H1 (cell line): ENCODE measurements around the gene HS6ST3. TPM values are rescaled to one million over a fixed set of nuclear protein-coding genes. Genes with fewer than 3 reads are reported as not detected.

Source experiments
- polyA plus RNA-seq, 7 experiments: library from polyadenylated mRNA; depleted of rRNA in 3 of 7; stranded (reverse) in 5 of 7; unstranded in 2 of 7; fragments of >200 nt in 5 of 7; fragments of 200-250 nt in 2 of 7; gene quantifications; 1 replicate in 5 of 7; 2 replicates in 1 of 7; 4 replicates in 1 of 7; pipeline versions ENCODE4 v1.2.1 to v1.2.3, GENCODE V29; 2011 to 2013; ENCODE audit warnings: missing spikeins in 2 of 7, mixed read lengths in 2 of 7
- total RNA-seq: library from RNA; stranded (reverse); fragmentation: NEBNext Ultra II Directional; extraction: Animal tissue kit (Norgen Biotek cat#: 25700); gene quantifications from 2 replicates; pipeline ENCODE4 v1.2.1, GENCODE V29; 2021
- TF ChIP-seq, protein P1 (sequence below): fragments of 300-600 bp; sonication (generic); IDR thresholded peaks from 2 replicates; pipeline ENCODE4 v1.7.1; 2012; ENCODE audit warnings: low read length, moderate library complexity, mild to moderate bottlenecking, inconsistent platforms; ENCODE audit not compliant: insufficient replicate concordance

Gene HS6ST3
- total and polyA plus RNA-seq, 2 of the 8 experiments (the other 6 are each of a cell fraction or from before 2014, with no cell fraction given), result 0.45 to 1.2 TPM

DNA sequence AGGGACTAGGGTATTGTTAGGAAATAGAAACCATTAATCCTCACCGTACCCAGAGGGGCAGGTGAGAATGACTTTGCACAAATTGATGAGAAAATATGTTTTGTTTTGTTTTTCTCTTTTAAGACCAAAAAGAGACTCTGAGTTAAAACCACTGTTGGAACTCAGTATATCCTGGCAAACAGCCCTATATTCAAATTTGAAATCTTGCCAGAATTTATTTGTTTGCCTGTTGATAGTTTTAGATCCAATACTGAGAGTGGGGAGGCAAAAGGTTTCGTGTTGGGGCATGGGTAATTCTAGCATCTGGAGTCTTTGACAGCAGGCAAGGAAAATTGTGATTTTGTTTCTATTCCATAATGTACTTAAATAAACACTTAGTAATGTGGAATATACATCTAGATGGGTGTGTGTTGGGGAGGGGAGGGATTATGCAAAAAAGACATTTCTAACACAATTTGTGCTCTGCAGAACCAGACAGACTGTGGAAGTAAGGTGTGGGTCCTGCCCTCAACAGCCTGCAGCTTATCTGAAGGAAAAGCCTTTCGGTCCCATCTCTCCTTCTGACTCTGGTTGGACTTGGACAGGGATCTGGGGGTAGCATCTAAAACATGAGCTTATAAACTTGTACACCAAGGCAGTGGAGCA lies 713.7 kb downstream of the HS6ST3 start (continued):
- TF ChIP-seq, protein P1, sequence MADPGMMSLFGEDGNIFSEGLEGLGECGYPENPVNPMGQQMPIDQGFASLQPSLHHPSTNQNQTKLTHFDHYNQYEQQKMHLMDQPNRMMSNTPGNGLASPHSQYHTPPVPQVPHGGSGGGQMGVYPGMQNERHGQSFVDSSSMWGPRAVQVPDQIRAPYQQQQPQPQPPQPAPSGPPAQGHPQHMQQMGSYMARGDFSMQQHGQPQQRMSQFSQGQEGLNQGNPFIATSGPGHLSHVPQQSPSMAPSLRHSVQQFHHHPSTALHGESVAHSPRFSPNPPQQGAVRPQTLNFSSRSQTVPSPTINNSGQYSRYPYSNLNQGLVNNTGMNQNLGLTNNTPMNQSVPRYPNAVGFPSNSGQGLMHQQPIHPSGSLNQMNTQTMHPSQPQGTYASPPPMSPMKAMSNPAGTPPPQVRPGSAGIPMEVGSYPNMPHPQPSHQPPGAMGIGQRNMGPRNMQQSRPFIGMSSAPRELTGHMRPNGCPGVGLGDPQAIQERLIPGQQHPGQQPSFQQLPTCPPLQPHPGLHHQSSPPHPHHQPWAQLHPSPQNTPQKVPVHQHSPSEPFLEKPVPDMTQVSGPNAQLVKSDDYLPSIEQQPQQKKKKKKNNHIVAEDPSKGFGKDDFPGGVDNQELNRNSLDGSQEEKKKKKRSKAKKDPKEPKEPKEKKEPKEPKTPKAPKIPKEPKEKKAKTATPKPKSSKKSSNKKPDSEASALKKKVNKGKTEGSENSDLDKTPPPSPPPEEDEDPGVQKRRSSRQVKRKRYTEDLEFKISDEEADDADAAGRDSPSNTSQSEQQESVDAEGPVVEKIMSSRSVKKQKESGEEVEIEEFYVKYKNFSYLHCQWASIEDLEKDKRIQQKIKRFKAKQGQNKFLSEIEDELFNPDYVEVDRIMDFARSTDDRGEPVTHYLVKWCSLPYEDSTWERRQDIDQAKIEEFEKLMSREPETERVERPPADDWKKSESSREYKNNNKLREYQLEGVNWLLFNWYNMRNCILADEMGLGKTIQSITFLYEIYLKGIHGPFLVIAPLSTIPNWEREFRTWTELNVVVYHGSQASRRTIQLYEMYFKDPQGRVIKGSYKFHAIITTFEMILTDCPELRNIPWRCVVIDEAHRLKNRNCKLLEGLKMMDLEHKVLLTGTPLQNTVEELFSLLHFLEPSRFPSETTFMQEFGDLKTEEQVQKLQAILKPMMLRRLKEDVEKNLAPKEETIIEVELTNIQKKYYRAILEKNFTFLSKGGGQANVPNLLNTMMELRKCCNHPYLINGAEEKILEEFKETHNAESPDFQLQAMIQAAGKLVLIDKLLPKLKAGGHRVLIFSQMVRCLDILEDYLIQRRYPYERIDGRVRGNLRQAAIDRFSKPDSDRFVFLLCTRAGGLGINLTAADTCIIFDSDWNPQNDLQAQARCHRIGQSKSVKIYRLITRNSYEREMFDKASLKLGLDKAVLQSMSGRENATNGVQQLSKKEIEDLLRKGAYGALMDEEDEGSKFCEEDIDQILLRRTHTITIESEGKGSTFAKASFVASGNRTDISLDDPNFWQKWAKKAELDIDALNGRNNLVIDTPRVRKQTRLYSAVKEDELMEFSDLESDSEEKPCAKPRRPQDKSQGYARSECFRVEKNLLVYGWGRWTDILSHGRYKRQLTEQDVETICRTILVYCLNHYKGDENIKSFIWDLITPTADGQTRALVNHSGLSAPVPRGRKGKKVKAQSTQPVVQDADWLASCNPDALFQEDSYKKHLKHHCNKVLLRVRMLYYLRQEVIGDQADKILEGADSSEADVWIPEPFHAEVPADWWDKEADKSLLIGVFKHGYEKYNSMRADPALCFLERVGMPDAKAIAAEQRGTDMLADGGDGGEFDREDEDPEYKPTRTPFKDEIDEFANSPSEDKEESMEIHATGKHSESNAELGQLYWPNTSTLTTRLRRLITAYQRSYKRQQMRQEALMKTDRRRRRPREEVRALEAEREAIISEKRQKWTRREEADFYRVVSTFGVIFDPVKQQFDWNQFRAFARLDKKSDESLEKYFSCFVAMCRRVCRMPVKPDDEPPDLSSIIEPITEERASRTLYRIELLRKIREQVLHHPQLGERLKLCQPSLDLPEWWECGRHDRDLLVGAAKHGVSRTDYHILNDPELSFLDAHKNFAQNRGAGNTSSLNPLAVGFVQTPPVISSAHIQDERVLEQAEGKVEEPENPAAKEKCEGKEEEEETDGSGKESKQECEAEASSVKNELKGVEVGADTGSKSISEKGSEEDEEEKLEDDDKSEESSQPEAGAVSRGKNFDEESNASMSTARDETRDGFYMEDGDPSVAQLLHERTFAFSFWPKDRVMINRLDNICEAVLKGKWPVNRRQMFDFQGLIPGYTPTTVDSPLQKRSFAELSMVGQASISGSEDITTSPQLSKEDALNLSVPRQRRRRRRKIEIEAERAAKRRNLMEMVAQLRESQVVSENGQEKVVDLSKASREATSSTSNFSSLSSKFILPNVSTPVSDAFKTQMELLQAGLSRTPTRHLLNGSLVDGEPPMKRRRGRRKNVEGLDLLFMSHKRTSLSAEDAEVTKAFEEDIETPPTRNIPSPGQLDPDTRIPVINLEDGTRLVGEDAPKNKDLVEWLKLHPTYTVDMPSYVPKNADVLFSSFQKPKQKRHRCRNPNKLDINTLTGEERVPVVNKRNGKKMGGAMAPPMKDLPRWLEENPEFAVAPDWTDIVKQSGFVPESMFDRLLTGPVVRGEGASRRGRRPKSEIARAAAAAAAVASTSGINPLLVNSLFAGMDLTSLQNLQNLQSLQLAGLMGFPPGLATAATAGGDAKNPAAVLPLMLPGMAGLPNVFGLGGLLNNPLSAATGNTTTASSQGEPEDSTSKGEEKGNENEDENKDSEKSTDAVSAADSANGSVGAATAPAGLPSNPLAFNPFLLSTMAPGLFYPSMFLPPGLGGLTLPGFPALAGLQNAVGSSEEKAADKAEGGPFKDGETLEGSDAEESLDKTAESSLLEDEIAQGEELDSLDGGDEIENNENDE, result no peak
